COR-L47 (cell line): ENCODE data around the gene OSBPL1A.
A peak's percentile ranks its signal among the peaks of the same experiment; 100 is the strongest.

Experiments used
- DNase-seq: peaks from one replicate; lab custom pipeline; 2025; lab: John Stamatoyannopoulos, UW

OSBPL1A gene

DNA sequence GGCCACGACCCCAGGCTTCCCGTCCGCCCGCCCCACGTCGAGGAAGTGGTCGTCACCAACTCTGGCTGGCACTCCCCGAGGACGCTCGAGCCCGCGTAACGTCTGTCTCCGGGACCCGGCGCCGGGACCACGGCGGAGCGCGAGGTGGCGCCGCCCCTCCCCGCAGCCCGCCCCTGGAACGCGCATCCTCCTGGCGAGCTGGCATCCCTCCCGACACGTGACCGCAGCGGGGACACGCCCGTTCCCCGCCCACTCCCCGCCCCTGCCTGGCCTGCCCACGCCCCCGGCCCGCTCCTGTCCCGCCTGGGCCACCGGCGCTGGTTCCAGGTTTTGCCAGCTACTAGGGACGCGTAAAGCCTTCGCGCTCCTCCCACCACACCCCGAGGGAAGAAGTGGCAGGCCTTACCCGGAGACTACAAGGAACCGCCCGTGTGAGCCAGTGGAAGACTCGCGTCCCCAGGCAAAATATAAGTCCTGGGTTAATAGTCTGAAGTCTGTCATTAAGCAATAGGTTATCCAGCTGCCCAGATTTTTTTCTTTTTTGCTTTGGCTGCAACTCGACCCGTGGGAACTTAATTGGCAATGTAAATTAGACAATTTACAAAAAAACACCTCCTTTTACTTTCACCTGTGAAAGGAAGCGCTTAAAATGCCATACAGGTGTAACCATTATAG, at the start of gene OSBPL1A:
Gene OSBPL1A, minus strand, starts transcription at position 131 of the 675 bp plus-strand sequence. CDS start 20,291 bp downstream, outside the sequence.
- peak; percentile 98 for DNase-seq

DNA sequence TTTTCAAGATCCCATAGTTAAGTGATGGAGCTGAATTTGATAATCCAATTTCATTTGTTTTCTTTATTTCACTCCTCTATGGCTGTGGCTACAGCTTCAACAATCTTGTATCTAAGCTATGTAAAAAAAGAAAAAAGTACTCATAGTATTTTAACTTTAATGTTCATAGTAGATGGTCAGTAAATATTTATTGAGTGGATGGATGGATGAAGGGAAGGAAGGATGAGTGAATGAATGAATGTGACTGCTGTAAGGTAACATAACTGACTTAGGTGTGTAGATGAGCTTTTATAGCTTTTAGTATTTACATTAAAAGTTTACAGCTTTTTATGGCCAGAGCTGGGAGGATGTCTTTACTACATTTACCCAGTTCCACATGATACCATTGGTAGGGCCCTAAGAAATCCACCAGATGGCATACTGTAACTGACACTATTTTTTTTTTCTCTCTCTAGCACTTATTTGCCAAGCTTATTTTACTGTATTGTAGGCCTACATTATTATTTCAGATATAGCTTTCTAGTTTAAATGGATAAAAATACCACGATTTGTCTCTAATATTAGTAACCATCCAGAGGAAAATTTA, 49.4 kb upstream of the OSBPL1A start:
- DNase-seq: no peak

DNA sequence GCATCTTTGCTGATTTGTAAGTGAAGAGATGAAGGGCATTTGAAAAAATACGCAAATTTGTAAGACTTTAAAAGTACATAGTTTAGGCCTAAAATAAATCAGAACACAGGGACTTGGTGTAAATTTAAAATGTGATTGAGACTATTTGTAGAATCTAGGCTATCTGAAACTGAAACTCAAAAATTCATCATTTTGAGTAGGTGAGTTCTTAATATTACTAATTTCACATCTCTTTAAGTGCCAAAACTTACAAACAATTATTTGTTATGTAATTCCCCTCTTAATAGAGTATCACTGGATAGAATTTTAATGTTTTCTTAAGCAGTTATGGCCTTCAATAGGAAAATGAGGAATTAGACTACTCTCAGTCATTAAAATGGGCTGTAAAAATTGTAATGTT, 48.8 kb upstream of the OSBPL1A start:
- no peak for DNase-seq

DNA sequence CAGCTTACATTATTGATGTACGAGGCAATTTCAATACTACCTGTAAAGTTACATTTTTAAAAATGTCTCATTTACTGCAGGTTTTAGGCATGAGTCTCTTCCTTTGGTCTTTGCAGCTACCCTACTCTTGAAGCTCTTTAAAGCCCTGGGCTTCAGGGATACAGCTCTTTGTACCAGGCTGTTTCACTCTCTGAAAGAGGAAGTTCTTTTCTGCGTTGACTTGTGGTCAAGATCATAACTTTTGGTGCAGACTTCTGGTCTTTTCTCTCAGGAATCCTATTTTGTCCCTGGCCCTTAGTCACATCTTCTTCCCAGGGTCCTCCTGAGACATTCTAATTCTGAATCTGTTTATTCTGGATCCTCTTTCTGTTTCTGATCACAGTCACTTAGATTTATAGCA, 46.2 kb upstream of the OSBPL1A start:
- no peak for DNase-seq

DNA sequence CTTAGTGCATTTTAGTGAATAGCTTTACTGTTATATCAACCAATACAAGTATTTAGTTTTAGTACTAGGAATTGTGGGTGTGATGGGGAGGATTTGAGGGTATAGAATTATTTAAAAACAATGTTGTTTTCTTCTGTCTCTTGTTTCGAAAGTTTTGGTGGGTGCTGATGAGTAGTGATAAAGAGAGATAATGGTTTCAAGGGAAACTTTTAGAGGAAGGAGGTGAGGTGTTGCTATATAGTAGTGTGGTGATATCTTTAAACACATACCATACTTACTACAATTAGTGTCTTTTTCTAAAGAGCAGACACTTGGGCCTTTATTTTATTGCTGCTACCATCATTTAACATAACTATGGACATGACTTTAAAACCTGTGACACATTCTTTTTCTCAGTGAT, 39.3 kb upstream of the OSBPL1A start:
- DNase-seq: no peak

DNA sequence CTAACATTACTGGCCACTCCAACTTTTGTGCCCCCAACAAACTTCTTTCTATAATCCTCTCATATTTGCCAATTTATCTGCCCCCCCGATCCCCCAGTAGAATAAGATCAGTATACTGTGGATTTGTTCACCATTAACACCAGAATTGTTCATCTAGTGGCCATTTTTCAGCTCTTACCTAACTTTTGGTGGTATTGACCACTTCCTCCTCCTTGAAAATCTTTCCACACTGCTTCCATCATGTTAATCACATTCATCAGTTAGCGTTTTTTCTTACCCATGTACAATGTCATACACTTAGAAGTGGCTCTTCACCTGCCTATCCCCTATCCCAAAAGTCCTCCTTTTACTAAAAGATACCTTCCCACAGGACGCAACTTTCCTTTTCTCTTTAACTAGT, 35.0 kb upstream of the OSBPL1A start:
- DNase-seq: no peak

DNA sequence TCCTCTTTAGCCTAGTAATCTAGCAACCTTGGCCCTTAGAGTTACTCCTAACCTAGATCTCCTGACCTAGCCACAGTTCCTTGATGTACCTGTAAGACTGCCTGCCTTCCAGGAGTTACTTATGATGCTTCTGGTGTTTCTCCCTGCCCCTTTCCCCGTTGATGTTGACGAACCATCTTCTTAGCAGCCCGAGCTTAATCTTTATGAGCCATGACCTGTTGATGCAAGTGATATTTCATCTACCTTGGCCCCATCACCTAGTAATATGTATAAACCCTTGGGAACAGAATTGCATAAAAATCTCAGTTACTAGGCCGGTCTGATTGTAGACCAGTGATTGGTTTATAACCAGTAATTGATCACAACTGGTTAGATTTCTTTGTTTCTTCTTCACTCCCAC, 31.6 kb upstream of the OSBPL1A start:
- DNase-seq: no peak

DNA sequence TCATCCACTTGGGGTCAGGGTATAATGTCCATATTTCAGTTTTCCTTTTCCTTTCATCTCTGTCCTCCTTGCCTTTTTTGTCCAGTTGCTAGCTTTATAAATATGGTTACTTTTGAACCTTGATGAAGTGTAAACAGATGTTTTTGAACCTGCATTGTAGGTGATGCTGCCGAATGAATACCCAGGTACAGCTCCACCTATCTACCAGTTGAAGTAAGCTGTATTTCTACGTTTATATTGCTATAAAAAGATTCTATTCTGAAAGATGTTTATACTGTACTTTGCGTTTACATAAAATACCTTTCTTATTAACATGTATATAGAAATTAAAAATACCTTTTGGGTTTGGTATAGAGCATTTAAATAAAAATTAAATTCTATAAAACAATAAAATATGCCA, 31.1 kb upstream of the OSBPL1A start:
- no peak for DNase-seq

DNA sequence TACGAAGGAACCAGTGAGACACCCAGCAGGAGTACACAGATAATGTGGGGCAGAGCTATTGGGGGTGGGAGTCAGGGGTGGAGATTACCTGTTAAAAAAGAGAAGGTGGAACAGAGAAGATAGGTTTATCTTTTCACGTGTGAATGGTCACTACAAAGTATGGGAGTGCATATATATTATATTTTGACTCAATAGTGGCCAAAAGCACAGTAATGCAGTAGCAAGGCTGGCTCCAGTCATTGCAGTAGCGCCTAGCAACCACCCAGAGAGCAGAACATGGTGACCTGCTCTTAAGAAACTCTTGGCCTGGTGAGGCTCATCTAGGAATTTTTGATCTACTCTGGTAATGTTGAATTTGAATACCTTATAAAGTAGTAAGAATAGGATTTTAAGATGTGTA, 29.9 kb upstream of the OSBPL1A start:
- no peak for DNase-seq

DNA sequence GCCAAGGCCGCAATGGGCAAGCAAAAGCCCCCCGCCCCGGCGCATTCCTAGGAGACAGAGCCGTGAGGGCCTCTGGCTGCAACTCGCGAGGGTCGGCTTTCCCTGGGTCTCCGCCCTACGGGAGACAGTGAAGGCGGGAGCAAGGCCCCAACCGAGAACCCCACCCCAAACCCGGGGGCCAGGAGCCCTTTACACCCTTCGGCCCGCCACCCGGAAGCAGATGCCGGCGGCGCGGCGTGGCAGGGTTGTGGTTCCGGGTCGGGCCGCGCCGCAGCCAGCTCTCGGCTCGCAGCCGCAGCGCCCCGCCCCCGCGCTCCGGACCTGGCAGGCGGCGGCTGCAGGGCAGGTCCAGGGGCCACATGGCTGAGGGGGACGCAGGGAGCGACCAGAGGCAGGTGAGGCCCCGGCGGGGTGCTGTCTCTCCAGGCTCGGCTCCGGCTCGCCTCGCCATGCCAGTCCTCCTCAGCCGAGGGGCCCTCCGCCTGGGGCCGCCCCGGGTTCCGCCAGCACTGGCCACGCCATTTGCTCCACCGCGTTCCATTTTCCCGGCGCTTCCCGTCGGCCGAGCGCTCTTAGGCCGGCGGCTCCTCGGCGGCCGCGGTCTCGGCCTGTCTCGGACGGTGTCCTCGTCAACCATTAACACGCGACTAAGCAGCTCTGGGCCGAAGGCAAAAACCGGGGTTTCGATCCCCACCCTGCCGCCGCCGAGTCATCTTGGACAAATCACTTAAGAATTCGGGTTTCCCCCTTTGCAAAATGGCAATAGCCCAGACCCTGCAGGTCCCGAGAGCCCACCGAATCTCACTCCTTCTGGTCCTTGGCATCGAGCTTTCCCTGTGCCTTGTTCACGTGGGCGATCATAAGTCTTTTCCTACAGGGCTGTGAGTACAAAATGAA, 29.0 kb upstream of the OSBPL1A start, which contains the start of gene IMPACT:
Gene IMPACT, plus strand, starts transcription at position 273 of the 897 bp plus-strand sequence. Its CDS starts 87 bp downstream, at position 360.
- peak; percentile 83 for DNase-seq

DNA sequence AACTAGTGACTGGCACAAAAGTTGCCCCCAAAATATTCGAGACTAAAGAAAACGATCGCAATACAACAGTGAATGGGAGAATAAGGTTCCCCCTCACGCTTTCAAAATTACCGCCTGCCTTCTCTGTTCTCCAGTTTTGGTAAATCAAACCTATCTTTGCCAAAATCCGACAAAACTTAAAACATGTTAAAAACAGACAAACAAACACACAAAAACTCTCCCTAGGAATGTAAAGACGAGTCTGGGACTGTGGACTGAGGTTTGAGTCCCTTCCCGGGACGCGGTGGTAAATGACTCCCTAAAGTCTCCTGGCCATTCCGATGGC, 28.4 kb upstream of the OSBPL1A start:
- no peak for DNase-seq

DNA sequence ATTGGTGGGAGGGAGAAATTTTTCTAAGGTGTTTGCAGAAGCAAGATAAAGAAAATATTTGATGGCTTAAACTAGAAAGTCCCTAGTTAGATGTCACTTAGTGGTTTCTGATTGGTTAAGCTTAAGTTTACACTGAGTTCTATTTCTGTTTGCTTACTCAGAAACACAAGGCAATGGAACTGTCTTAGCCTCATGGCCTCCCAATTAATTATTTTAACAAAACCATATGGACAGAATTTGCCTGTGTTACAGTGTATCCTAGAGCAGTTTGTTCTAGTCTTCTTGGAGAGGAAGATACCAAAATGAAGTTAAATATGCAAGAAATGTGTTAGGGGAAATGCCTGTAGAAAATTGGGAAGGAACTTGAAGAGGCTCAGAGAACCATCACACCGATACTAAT, 24.2 kb upstream of the OSBPL1A start:
- DNase-seq: peak; percentile 58

DNA sequence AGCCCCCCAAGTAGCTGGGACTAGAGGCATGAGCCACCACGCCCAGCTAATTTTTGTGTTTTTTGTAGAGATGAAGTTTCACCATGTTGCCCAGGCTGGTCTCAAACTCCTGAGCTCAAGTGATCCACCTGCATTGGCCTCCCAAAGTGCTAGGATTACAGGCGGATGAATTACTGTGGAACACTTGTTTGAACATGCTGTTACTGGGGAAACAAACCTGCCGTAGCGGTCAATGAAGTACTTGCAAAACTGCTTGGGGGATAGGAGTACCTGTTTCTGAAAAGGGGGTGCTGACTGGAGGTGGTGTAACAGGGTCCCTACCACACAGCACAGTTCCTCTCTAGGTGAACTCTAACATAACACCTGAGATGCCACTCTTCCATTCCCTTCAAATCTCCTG, 22.9 kb upstream of the OSBPL1A start:
- DNase-seq: no peak

DNA sequence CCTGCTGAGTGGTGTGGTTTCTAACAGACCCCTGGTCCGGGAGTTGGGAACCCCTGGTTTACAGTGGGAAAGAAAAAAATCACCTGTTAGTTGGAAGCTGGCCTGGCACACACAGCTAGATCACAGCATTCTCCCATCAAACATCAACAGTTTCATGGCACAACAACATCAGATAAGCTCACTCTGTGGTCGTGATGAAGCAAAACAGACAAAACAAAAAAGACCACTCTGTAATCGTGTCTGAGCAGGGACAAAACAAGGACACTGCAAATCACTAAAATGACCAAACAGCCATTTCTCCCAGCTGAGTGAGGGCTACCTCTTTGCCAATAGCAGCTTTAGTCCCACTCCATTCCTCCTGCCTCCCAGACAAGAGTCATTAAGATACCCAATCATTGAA, 19.9 kb upstream of the OSBPL1A start:
- DNase-seq: no peak

DNA sequence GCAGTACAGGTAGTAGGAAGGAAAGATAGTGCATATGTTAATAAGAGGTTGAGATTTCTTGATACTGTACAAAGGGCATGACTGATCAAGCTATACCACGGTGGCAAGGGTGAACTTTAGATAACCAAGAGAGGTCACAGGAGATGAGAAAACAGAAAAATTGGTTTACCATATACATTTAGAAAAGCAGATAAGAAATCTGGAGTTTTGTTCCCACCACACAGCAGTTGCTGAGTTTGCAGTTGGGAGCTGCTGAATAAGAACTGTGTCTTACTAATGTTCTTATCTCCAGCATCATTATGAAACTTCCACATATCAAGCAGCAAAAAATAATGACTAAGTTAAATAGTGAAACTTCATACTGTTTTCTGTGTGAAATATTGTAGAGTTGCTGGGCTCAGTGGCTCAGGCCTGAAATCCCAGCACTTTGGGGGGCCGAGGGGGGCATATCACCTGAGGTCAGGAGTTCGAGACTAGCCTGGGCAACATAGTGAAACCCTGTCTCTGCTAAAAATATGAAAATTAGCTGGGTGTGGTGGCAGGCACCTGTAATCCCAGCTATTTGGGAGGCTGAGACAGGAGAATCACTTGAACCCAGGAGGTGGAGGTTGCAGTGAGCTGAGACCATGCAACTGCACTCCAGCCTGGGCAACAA, 16.9 kb upstream of the OSBPL1A start:
- no peak for DNase-seq

DNA sequence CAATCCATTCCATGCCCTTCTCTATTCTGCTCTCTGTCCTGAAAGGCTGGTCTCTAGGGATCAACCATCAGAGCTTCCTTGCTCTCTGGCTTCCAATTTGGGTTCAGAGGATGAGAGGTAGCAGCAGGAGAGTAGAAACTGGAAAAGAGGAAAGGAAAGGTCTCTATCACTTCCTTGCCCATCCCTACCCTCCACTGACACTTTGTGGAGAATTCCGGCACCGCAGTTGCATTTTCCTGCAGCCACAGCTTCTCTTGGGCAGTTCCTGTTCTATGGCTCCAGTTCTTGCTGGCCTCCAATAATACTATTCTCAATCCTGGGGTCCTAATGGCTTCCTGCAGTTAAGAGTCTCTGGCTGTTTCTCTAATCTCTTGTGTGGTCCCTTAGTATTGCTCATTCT, 15.5 kb upstream of the OSBPL1A start:
- peak; percentile 29 for DNase-seq

DNA sequence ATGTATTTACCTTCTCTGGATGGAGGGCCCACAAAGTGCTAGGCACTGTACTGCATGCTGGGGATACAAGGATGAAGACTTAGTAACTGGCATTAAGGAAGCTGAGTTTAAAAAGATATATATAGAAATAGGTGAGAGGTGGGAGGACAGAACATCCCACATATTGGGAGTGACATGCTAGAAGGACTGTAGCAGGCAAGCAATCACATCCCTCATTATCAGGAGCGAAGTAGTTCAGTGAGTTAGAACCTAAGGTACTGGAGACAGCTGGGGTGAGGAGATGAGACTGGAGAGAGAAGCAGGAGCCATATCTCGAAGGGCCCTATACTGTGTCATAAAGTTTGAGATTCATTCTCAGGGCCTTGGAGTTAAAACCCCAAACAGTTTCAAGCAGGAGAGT, 10.9 kb upstream of the OSBPL1A start:
- no peak for DNase-seq

DNA sequence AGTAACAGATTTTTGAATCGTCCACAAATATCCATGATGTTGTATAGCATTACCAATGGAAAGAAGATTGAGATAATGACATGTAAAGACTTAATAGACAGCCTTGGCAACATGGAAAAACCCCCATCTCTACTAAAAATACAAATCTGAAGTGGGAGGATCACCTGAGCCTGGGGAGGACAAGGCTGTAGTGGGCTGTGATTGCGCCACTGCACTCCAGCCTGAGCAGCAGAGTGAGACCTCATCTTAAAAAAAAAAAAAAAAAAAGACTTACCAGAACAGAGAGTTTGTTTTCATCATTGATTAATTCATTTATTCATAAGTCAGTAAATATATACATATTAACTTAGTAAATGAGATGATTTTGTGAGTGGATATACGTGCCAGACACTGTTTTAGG, 7.0 kb upstream of the OSBPL1A start:
- DNase-seq: no peak

DNA sequence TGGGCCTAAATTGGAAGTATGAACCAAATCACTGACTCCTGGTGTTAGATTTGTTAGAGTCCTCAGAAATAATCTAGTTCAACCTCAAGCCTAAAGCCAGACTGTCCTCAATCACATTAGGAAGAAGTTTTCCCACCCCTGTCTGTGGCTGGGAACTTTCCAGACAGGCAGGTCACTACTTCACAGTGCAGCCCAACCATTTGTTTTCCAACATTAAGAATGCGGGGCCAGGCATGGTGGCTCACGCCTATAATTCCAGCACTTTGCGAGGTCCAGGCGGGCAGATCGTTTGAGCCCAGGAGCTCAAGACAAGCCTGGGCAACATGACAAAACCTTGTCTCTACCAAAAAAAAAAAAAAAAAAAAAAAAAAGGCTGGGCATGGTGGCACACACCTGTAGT, 5.5 kb upstream of the OSBPL1A start:
- DNase-seq: no peak

DNA sequence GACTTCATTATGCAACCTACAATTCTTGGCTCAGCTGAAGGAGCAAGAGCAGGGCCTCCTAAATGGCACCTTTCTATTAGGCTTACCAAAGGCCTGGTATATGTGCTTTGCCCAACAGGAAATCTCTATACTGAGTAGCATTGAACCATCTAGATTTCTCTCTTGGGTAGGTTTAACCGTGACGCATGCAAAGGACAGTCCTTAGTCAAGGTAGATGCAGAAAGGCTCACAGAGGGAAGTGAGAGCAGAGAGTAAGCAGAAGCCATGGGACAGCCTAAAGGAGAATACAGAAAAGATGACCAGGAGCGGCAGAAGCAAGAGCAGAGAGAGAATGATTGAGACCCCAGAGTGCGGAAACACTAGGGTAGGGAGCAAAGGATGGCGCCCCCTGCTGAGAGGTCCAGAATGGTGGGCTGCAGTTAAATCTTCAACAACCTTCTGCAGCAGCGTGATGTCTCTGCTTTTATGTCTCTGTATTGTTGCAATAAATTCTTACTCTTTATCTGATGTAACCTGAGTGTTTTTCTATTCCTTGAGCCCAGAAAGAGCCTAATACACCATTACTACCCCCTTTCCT, 4.7 kb upstream of the OSBPL1A start:
- no peak for DNase-seq

DNA sequence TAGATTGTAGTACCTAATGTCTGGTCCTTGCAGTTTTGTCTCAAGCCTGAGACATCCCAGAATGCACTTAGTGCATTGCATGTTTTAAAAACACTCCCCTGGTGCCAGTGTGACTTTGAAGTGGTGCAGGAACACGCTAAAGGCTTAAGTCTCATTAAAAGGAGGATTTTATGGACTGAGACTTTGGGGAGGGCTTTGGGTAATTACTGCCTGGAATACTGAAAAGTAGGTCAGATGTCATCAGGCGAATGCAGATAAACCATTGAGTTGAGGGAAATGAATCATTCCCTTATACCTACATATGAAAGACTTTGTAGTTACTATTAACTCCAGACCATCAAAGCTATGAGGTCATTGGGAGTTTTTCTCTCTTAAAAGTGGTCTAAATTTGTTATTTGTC, 3.0 kb upstream of the OSBPL1A start:
- DNase-seq: no peak

DNA sequence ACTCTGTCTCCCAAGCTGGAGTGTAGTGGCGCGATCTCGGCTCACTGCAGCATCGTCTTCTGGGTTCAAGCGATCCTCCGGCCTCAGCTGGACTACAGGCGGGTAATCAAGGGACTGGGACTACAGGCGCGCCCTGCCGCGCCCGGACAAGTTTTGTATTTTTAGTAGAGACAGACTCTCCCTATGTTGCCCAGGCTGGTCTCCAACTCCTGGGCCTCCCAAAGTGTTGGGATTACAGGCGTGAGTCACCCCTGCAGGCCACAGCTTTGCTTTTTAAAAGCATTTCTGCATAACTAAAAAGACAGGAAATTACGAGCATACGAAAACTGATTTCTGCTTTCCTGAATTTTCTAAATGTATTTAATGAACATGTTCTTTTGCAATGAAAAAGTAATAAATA, 916 bp upstream of the OSBPL1A start:
- no peak for DNase-seq
